GM19467 (cell line): ENCODE data around the gene PSD4.

ENCODE experiments used
- ATAC-seq: cut with Tn5 transposase; IDR thresholded peaks from one replicate; pipeline ENCODE4 v1.9.1; 2021; ENCODE audit warnings: mild to moderate bottlenecking, moderate library complexity; ENCODE audit not compliant: unreplicated experiment

PSD4 gene

GRCh38 chr2:113219889-113220641 lies 46.3 kb downstream of the PSD4 start:
- ATAC-seq: no peak

GRCh38 chr2:113220970-113221708 lies 47.4 kb downstream of the PSD4 start:
- no peak for ATAC-seq

- no peak for ATAC-seq
Measured at GRCh38 chr2:113221846-113222245, 48.1 kb downstream of the PSD4 start.

- no peak for ATAC-seq
Measured at GRCh38 chr2:113223813-113224212, 50.0 kb downstream of the PSD4 start.

- ATAC-seq: no peak
Measured at GRCh38 chr2:113224647-113225236, 51.0 kb downstream of the PSD4 start.

- ATAC-seq: no peak
Measured at GRCh38 chr2:113225263-113226259, 51.8 kb downstream of the PSD4 start.

GRCh38 chr2:113226462-113226861 lies 52.7 kb downstream of the PSD4 start:
- no peak for ATAC-seq

GRCh38 chr2:113227290-113227689 lies 53.5 kb downstream of the PSD4 start:
- ATAC-seq: no peak

GRCh38 chr2:113227698-113228097 lies 53.9 kb downstream of the PSD4 start:
- ATAC-seq: no peak

- ATAC-seq: no peak
Measured at GRCh38 chr2:113228351-113228750, 54.6 kb downstream of the PSD4 start.

- no peak for ATAC-seq
Measured at GRCh38 chr2:113228991-113229716, 55.4 kb downstream of the PSD4 start.

GRCh38 chr2:113229795-113230194 lies 56.0 kb downstream of the PSD4 start:
- no peak for ATAC-seq

GRCh38 chr2:113230531-113230930 lies 56.8 kb downstream of the PSD4 start:
- ATAC-seq: no peak

- no peak for ATAC-seq
Measured at GRCh38 chr2:113231064-113231463, 57.3 kb downstream of the PSD4 start.

GRCh38 chr2:113232123-113232522 lies 58.4 kb downstream of the PSD4 start:
- ATAC-seq: no peak

- ATAC-seq: no peak
Measured at GRCh38 chr2:113232740-113233139, 59.0 kb downstream of the PSD4 start.

GRCh38 chr2:113233593-113234550 lies 60.1 kb downstream of the PSD4 start:
- ATAC-seq: no peak

- no peak for ATAC-seq
Measured at GRCh38 chr2:113234721-113235346, 61.1 kb downstream of the PSD4 start.
